DOHH2 (cell line): Measurements from ENCODE around the gene URB1.

Experiments used
- H3F3A ChIP-seq: fragments of 200-600 bp; sonication (generic), shearing (Covaris generic); 2 replicates; pipeline ENCODE4 v1.6.0; 2016; ENCODE audit warnings: antibody characterized with exemption, mild to moderate bottlenecking; ENCODE audit not compliant: control insufficient read depth, insufficient read depth
- H3K27ac ChIP-seq: fragments of 200-600 bp; sonication (generic); 2 replicates; pipeline ENCODE4 v1.5.1; 2014; ENCODE audit warnings: low read depth, mild to moderate bottlenecking, low read length, moderate library complexity
- H3K27me3 ChIP-seq: fragments of 200-600 bp; sonication (generic); 2 replicates; pipeline ENCODE4 v1.6.1; 2014; ENCODE audit warnings: mild to moderate bottlenecking, low read length, mixed read lengths; ENCODE audit not compliant: control insufficient read depth
- H3K36me3 ChIP-seq: fragments of 200-600 bp; sonication (generic); 2 replicates; pipeline ENCODE4 v1.6.1; 2014; ENCODE audit warnings: mild to moderate bottlenecking, low read length, moderate library complexity, mixed read lengths; ENCODE audit not compliant: control insufficient read depth
- H3K4me1 ChIP-seq: fragments of 200-600 bp; sonication (generic); 2 replicates; pipeline ENCODE4 v1.6.1; 2014; ENCODE audit warnings: mild to moderate bottlenecking, low read length, mixed read lengths; ENCODE audit not compliant: control insufficient read depth
- H3K4me2 ChIP-seq: fragments of 200-600 bp; sonication (generic); 2 replicates; pipeline ENCODE4 v1.6.0; 2014; ENCODE audit warnings: mild to moderate bottlenecking, low read length, moderate library complexity
- H3K4me3 ChIP-seq: fragments of 200-600 bp; sonication (generic); 2 replicates; pipeline ENCODE4 v1.5.1; 2014; ENCODE audit warnings: mild to moderate bottlenecking, low read length, mixed read lengths
- H3K79me2 ChIP-seq: fragments of 200-600 bp; sonication (generic); 2 replicates; pipeline ENCODE4 v1.6.1; 2014; ENCODE audit warnings: mild to moderate bottlenecking, low read length, mixed read lengths; ENCODE audit not compliant: control insufficient read depth
- H3K9me2 ChIP-seq: fragments of 200-600 bp; sonication (generic); replicated peaks from 2 replicates; pipeline ENCODE4 v1.6.1; 2014; ENCODE audit warnings: mild to moderate bottlenecking, low read length, mixed read lengths; ENCODE audit not compliant: control insufficient read depth
- H3K9me3 ChIP-seq: fragments of 200-600 bp; sonication (generic); 2 replicates; pipeline ENCODE4 v1.6.1; 2014; ENCODE audit warnings: antibody characterized with exemption, low read length, mixed read lengths; ENCODE audit not compliant: control insufficient read depth, insufficient read depth
- H4K20me1 ChIP-seq: fragments of 200-600 bp; sonication (generic); 2 replicates; pipeline ENCODE4 v1.6.0; 2014; ENCODE audit warnings: low read depth, mild to moderate bottlenecking, antibody characterized with exemption, low read length, moderate library complexity; ENCODE audit not compliant: control insufficient read depth, insufficient read depth
- EZH2phosphoT487 ChIP-seq: fragments of 200-600 bp; sonication (generic); IDR thresholded peaks from 2 replicates; pipeline ENCODE4 v1.6.1; 2017; ENCODE audit warnings: borderline replicate concordance, mild to moderate bottlenecking, antibody characterized with exemption, low read length, moderate library complexity, mixed read lengths
- TF ChIP-seq, protein P1 (sequence below): fragments of 200-600 bp; sonication (generic); IDR thresholded peaks from one replicate; pipeline ENCODE4 v1.5.1; 2014; ENCODE audit warnings: antibody characterized with exemption, mild to moderate bottlenecking, low read depth, low read length; ENCODE audit not compliant: poor library complexity, severe bottlenecking

Gene URB1

DNA sequence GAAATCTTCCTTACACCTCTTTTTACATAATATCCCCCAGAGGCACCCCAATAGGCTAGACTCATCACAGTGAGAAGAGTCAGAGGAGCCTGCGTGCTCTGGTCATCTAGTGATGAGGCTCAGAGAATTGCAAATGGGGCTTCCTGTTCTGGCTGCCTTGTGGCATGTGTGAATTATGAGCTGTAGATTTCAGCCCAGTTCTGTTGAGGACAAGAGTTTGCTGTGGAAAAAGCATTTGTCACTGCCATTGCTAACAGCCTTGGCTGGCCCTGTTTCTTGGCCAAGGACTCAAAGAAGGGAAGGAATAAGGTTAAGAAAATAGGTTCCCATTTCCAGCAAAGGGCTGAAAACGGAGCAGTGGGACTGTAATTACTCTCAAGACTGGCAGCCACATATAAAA is 63.5 kb downstream of the URB1 start:
- no peak for TF ChIP-seq EZH2phosphoT487
- TF ChIP-seq, protein P1, sequence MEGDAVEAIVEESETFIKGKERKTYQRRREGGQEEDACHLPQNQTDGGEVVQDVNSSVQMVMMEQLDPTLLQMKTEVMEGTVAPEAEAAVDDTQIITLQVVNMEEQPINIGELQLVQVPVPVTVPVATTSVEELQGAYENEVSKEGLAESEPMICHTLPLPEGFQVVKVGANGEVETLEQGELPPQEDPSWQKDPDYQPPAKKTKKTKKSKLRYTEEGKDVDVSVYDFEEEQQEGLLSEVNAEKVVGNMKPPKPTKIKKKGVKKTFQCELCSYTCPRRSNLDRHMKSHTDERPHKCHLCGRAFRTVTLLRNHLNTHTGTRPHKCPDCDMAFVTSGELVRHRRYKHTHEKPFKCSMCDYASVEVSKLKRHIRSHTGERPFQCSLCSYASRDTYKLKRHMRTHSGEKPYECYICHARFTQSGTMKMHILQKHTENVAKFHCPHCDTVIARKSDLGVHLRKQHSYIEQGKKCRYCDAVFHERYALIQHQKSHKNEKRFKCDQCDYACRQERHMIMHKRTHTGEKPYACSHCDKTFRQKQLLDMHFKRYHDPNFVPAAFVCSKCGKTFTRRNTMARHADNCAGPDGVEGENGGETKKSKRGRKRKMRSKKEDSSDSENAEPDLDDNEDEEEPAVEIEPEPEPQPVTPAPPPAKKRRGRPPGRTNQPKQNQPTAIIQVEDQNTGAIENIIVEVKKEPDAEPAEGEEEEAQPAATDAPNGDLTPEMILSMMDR, result no peak
- Histone ChIP-seq H3K27me3 (no peaks in the 10 kb centered on the region), H3F3A (no peaks in the 10 kb centered on the region), H3K9me2 (no peaks in the 10 kb centered on the region), H3K79me2 (no peaks in the 10 kb centered on the region), H4K20me1 (no peaks in the 10 kb centered on the region), H3K4me1 (peaks cover 16% of the 10 kb centered on the region), H3K4me3 (no peak overlapping the region), H3K9me3 (0 out of 2 replicates have a peak, but pooled peaks cover 6% of the 10 kb centered on the region), H3K4me2 (no peak overlapping the region), H3K36me3 (peaks cover 97% of the 10 kb centered on the region), H3K27ac (no peak overlapping the region)

DNA sequence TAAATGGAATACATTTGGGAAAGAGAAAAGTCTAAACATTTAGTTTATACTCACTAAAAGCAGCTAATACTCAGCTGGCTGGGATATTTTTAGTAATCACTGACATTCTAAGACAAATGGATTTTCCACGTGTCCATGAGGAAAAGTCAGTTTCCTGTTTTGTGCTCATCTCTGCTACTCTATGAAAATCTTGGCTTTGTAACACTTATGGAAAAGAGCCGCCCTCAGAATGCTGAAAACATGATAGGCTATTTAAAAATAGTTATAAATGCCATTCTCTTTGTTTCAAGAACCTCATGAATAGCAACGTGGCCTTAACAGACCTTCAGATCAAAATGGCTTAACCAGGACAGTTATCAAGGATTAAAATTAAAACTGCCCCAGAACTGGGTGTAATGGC is 64.2 kb downstream of the URB1 start:
- TF ChIP-seq EZH2phosphoT487, result no peak
- TF ChIP-seq, protein P1, result no peak
- Histone ChIP-seq H3K9me2 (no peaks in the 10 kb centered on the region), H3K27ac (no peak overlapping the region), H3K4me3 (no peak overlapping the region), H3K9me3 (0 out of 2 replicates have a peak, but pooled peaks cover 6% of the 10 kb centered on the region), H3K4me2 (no peak overlapping the region), H3K79me2 (no peaks in the 10 kb centered on the region), H3K27me3 (no peaks in the 10 kb centered on the region), H3K36me3 (peaks cover 98% of the 10 kb centered on the region), H3K4me1 (peaks cover 15% of the 10 kb centered on the region), H4K20me1 (no peaks in the 10 kb centered on the region), H3F3A (no peaks in the 10 kb centered on the region)

DNA sequence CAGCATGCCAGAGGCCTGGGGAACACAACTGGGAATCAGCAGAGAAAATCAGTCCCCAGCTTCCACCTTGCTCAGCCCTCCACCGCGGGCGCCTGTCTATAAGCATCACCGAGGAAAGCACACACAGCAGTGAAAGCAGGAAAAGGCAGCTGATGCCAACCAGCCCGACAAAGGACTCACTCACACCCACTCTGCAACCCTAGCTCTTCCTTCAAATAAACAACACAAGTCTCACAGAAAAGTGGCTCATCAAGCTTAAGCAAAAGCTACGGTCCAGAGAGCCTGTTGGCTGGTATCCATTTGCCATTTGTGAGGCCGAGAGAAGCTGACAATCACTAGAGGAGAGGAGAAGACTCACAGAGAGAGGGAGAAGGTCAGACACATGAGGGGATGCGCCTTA is 67.1 kb downstream of the URB1 start:
- H3K79me2 ChIP-seq, result no peaks in the 10 kb centered on the region
- H3K27me3 ChIP-seq, result no peaks in the 10 kb centered on the region
- H3K4me3 ChIP-seq, result no peak overlapping the region
- H3K9me3 ChIP-seq, result no peaks in the 10 kb centered on the region
- H3K9me2 ChIP-seq, result no peaks in the 10 kb centered on the region
- no peaks in the 10 kb centered on the region for H3F3A ChIP-seq
- TF ChIP-seq, protein P1, result no peak
- TF ChIP-seq EZH2phosphoT487, result no peak
- peaks cover 95% of the 10 kb centered on the region for H3K36me3 ChIP-seq
- no peaks in the 10 kb centered on the region for H4K20me1 ChIP-seq
- H3K4me1 ChIP-seq, result no peaks in the 10 kb centered on the region
- H3K27ac ChIP-seq, result no peak overlapping the region
- H3K4me2 ChIP-seq, result no peak overlapping the region
